ENCODE results near the gene RPS16. TPM values are rescaled to one million over a fixed set of nuclear protein-coding genes. Genes with fewer than 3 reads are reported as not detected.

RPS16 gene
- total and polyA plus RNA-seq, 7 experiments from 2014 or later: 2,281 to 4,335 (median 3,122) TPM

DNA sequence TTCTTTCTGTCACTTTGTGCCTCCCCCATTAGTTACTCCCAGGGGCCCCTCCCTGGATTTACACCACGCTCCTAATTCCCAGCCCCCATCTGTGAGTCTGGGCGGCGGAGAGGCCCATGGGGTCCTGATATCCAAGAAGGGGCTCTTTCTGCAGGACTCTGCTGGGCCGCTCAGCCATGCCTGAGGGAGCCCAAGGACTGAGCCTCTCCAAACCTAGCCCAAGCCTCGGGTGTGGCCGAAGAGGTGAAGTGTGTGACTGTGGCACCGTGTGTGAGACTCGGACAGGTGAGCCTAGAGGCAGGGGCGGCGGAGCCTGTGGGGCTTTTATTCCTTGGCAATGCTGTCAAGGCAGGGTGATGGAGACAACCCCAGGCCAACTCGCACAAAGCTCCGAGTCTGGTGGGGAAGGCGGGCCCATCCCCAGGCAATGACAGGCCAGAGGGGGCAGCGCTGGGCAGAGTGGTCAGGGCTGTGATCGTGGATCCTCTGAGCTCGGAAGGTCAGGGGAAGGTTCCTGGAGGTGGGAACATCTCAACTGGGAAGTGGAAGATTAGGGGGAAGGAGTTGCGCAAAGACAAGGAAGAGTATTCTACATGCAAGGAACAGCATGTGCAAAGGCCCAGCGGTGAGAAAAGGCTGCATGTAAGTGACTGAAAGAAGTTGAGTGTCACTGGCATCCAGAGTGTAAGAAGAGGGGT is 21.7 kb downstream of the RPS16 start:
- H3K27ac ChIP-seq (ENCODE audit: low read depth, low read length): peak overlapping the region; percentile 90
- H3K27me3 ChIP-seq (ENCODE audit: control insufficient read depth in 2 of 2, insufficient read depth in 2 of 2, low read length in 2 of 2): no peaks in the 10 kb centered on the region
- peak overlapping the region; percentile 75 to 95 (median 92) for H3K27ac Mint-ChIP-seq
- peaks cover 0 to 28% (median 0%) of the 10 kb centered on the region in 3 experiments for H3K36me3 ChIP-seq (ENCODE audit: control insufficient read depth in 2 of 3, insufficient read depth in 3 of 3, low read length in 3 of 3)
- intact Hi-C loops (cut with micrococcal nuclease): loop anchor here in 1 of 2 donors (2.0 to 5.0 kb wide), 2 partner anchors 67 to 1012 kb away; partner anchors contain the start of genes FAM98C and TIMM50
- peaks cover 0 to 20% (median 5%) of the 10 kb centered on the region in 5 donors for H3K36me3 Mint-ChIP-seq
- H3K4me3 Mint-ChIP-seq: peak overlapping the region; percentile 84 to 99 (median 89)
- peaks cover 0 to 10% (median 0%) of the 10 kb centered on the region in 11 donors for H3K9me3 Mint-ChIP-seq
- peaks cover 0 to 3% (median 0%) of the 10 kb centered on the region in 5 donors for H3K27me3 Mint-ChIP-seq
- ATAC-seq (no peak), DNase-seq (no peak)
- peaks cover 20 to 39% (median 33%) of the 10 kb centered on the region in 7 donors for H3K4me1 Mint-ChIP-seq
- peaks cover 16 to 24% of the 10 kb centered on the region in 2 donors for H3K4me1 ChIP-seq (ENCODE audit: control insufficient read depth in 2 of 2, insufficient read depth in 2 of 2, low read length in 2 of 2)
- ChIA-PET CTCF (interaction anchor here (0.6 to 1.6 kb wide), 5 partner anchors 11 to 325 kb away, joined by 3 to 5 read pairs (median 4); no protein-coding TSS in a partner anchor), POLR2A (interaction anchor here (0.9 to 2.3 kb wide), 7 partner anchors 10 to 33 kb away, joined by 3 to 20 read pairs (median 6); partner anchors contain the start of gene RPS16)
- H3K9me3 ChIP-seq (ENCODE audit: control insufficient read depth in 2 of 3, low read length in 3 of 3): no peaks in the 10 kb centered on the region
- H3K4me3 ChIP-seq (ENCODE audit: low read length): peak overlapping the region; percentile 31

DNA sequence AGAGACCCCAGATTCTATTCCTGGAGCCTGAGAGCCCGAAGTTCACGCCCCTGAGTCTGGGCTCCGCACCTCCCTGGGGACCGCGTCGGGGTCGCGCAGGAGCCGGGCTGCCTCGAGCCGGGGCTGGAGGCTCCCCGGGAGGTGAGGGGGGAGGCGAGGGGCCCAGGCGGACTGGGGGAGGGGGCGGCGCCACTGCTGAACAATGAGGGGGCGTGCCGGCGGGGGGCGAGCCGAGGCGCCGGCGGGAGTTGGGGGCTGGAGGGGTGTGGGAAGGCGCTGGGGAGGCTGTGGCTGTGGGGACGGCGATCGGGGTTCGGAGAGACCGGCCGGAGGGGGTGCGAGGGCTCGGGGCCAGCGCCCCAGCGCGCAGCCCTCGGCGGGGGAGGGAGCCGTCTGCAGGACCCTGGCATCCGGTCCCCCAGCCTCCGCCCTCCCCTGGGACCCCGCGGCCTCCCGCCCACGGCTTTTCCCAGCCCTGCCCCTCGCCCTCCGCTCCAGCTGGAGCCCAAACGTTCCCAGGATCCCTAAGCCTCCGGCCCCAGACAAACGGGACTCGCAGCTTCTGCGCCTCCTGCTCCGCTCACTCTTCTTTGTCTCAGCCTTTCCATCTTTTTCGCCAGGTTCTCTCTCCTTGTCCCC is 22.4 kb downstream of the RPS16 start:
- H3K27ac ChIP-seq (ENCODE audit: low read depth, low read length): peak overlapping the region; percentile 90
- H3K4me1 Mint-ChIP-seq: peaks cover 24 to 45% (median 35%) of the 10 kb centered on the region in 7 donors
- ChIA-PET CTCF (interaction anchor here (1.6 kb wide), 1 partner anchor 16 kb away, joined by 5 read pairs; no protein-coding TSS in a partner anchor), POLR2A (interaction anchor here (1.5 to 2.3 kb wide), 4 partner anchors 9 to 22 kb away, joined by 6 to 20 read pairs (median 12); partner anchors contain the start of gene RPS16)
- peak overlapping the region; percentile 79 to 100 (median 95) for H3K27ac Mint-ChIP-seq
- peaks cover 22 to 28% of the 10 kb centered on the region in 2 donors for H3K4me1 ChIP-seq (ENCODE audit: control insufficient read depth in 2 of 2, insufficient read depth in 2 of 2, low read length in 2 of 2)
- peaks cover 6 to 25% (median 10%) of the 10 kb centered on the region in 5 donors for H3K36me3 Mint-ChIP-seq
- intact Hi-C loops (cut with micrococcal nuclease): loop anchor here in 1 of 2 donors (2.0 to 5.0 kb wide), 2 partner anchors 67 to 1011 kb away; partner anchors contain the start of genes FAM98C and TIMM50
- no peaks in the 10 kb centered on the region for H3K9me3 ChIP-seq (ENCODE audit: control insufficient read depth in 2 of 3, low read length in 3 of 3)
- peaks cover 0 to 14% (median 0%) of the 10 kb centered on the region in 11 donors for H3K9me3 Mint-ChIP-seq
- ATAC-seq (no peak), DNase-seq (peak in 3 of 9 donors; percentile 27 to 49 (median 29))
- peaks cover 0 to 3% (median 0%) of the 10 kb centered on the region in 5 donors for H3K27me3 Mint-ChIP-seq
- H3K36me3 ChIP-seq (ENCODE audit: control insufficient read depth in 2 of 3, insufficient read depth in 3 of 3, low read length in 3 of 3): peaks cover 4 to 26% (median 6%) of the 10 kb centered on the region in 3 experiments
- peak overlapping the region; percentile 84 to 99 (median 92) for H3K4me3 Mint-ChIP-seq
- peak overlapping the region; percentile 82 for H3K4me3 ChIP-seq (ENCODE audit: low read length)
- no peaks in the 10 kb centered on the region for H3K27me3 ChIP-seq (ENCODE audit: control insufficient read depth in 2 of 2, insufficient read depth in 2 of 2, low read length in 2 of 2)

DNA sequence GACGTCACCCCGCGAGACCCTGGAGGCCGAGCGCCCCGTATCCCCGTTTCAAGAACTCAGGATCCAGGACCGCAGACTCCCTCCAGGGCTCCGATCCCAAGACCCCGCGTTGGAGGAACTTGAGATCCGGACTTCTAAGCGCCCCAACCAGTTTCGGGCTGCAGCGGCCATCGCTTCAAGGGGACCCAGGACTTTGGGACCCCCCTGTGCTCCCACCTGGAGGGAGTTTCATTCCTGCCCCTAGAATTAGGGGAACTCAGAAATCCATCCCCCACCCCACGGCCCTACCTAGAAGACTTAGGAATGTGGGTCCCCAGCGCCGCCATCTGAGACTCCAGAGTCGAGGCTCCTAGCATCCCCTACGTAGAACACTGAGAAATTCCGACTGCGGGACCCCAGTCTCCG is 22.9 kb downstream of the RPS16 start:
- CTCF ChIA-PET: interaction anchor here (1.7 to 2.3 kb wide), 2 partner anchors 14 to 20 kb away, joined by 7 to 121 read pairs; no protein-coding TSS in a partner anchor
- H3K4me1 Mint-ChIP-seq: peaks cover 24 to 49% (median 35%) of the 10 kb centered on the region in 7 donors
- ATAC-seq (no peak), DNase-seq (peak in 3 of 9 donors; percentile 25 to 31 (median 26))
- Histone ChIP-seq H3K36me3 (ENCODE audit: control insufficient read depth in 2 of 3, insufficient read depth in 3 of 3, low read length in 3 of 3) (peaks cover 9 to 29% (median 11%) of the 10 kb centered on the region in 3 experiments), H3K27ac (ENCODE audit: low read depth, low read length) (peak overlapping the region; percentile 90), H3K9me3 (ENCODE audit: control insufficient read depth in 2 of 3, low read length in 3 of 3) (no peaks in the 10 kb centered on the region), H3K27me3 (ENCODE audit: control insufficient read depth in 2 of 2, insufficient read depth in 2 of 2, low read length in 2 of 2) (no peaks in the 10 kb centered on the region), H3K4me3 (ENCODE audit: low read length) (peak overlapping the region; percentile 82), H3K4me1 (ENCODE audit: control insufficient read depth in 2 of 2, insufficient read depth in 2 of 2, low read length in 2 of 2) (peaks cover 24 to 28% of the 10 kb centered on the region in 2 donors)
- intact Hi-C loops (cut with micrococcal nuclease): loop anchor here (1.0 to 5.0 kb wide), 12 partner anchors 11 to 1011 kb away; partner anchors contain the start of genes EID2B (in 2 of the 2), MED29 (in 2 of the 2), PAF1 (in 2 of the 2) and SAMD4B (in 2 of the 2)
- POLR2A ChIA-PET: interaction anchor here (1.4 to 2.3 kb wide), 11 partner anchors 9 to 119 kb away, joined by 4 to 250 read pairs (median 12); partner anchors contain the start of genes EID2B, GMFG, MED29 and PAF1
- peaks cover 0 to 3% (median 0%) of the 10 kb centered on the region in 5 donors for H3K27me3 Mint-ChIP-seq
- peak overlapping the region; percentile 84 to 99 (median 92) for H3K4me3 Mint-ChIP-seq
- peak overlapping the region; percentile 59 to 100 (median 90) for H3K27ac Mint-ChIP-seq
- H3K9me3 Mint-ChIP-seq: peaks cover 0 to 14% (median 0%) of the 10 kb centered on the region in 11 donors
- H3K36me3 Mint-ChIP-seq: peaks cover 11 to 30% (median 15%) of the 10 kb centered on the region in 5 donors

DNA sequence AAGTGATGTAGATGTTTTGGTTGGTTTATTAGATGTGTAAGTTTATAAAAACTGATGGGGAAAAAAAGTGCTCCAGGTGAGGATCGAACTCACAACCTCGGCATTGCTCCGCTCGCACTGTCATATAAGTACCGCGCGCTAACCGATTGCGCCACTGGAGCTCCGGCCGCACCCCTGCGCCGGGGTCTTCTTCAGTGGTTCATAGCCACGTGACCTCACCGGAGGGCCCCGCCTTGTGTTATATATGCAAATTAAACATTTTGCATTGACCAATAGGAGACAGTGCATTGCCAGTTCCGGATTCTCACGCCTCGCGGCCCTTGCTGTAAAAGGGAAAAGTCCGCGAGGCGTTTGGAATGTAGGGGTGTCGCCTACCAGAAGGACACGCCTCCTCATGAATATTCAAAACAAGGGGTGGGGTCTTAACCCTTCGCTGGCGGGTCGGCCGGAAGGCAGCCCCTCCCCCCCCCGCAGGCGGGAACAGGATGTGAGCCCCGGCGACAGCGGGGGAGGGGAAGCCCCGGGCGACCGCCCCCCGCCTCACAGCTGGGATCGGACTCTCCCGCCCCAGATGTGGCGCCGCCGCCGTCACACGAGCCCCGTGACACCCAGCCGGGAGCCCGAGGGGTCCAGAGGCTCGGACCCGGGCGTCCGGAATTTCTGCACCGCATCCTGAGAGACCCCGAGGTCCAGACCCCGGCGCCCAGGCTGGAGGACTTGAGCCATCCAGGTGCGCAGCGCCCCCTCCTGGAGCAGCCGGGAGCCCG is 23.5 kb downstream of the RPS16 start, which contains the start of gene PLEKHG2:
PLEKHG2 (plus strand) TSS at position 570 of the 767 bp plus-strand sequence. CDS start 1,418 bp downstream, outside the sequence.
- peak within 1 kb of the TSS; percentile 84 to 99 (median 92) for H3K4me3 Mint-ChIP-seq
- Histone ChIP-seq H3K27me3 (ENCODE audit: control insufficient read depth in 2 of 2, insufficient read depth in 2 of 2, low read length in 2 of 2) (no peaks in the 10 kb centered on the region), H3K27ac (ENCODE audit: low read depth, low read length) (peak within 1 kb of the TSS; percentile 100), H3K9me3 (ENCODE audit: control insufficient read depth in 2 of 3, low read length in 3 of 3) (no peaks in the 10 kb centered on the region), H3K4me3 (ENCODE audit: low read length) (peak within 1 kb of the TSS; percentile 82), H3K4me1 (ENCODE audit: control insufficient read depth in 2 of 2, insufficient read depth in 2 of 2, low read length in 2 of 2) (peaks cover 24 to 28% of the 10 kb centered on the region in 2 donors), H3K36me3 (ENCODE audit: control insufficient read depth in 2 of 3, insufficient read depth in 3 of 3, low read length in 3 of 3) (peaks cover 12 to 32% (median 14%) of the 10 kb centered on the region in 3 experiments)
- H3K9me3 Mint-ChIP-seq: peaks cover 0 to 14% (median 0%) of the 10 kb centered on the region in 11 donors
- POLR2A ChIA-PET: interaction anchor here (0.7 to 2.3 kb wide), 14 partner anchors 13 to 130 kb away, joined by 3 to 250 read pairs (median 6); partner anchors contain the start of genes EID2B, GMFG, MED29 and PAF1
- H3K27ac Mint-ChIP-seq: peak within 1 kb of the TSS; percentile 90 to 100 (median 97)
- H3K4me1 Mint-ChIP-seq: peaks cover 24 to 49% (median 35%) of the 10 kb centered on the region in 7 donors
- H3K27me3 Mint-ChIP-seq: peaks cover 0 to 3% (median 0%) of the 10 kb centered on the region in 5 donors
- DNase-seq (peak; percentile 95 to 99 (median 99)), ATAC-seq (peak; percentile 72)
- intact Hi-C loops (cut with micrococcal nuclease): loop anchor here (1.0 to 5.0 kb wide), 12 partner anchors 10 to 1010 kb away; partner anchors contain the start of genes EID2B (in 2 of the 2), MED29 (in 2 of the 2), PAF1 (in 2 of the 2) and SAMD4B (in 2 of the 2)
- CTCF ChIA-PET: interaction anchor here (1.0 to 2.3 kb wide), 8 partner anchors 13 to 457 kb away, joined by 3 to 121 read pairs (median 6); partner anchors contain the start of genes MED29, PAF1, RPS16 and SAMD4B
- peaks cover 13 to 30% (median 17%) of the 10 kb centered on the region in 5 donors for H3K36me3 Mint-ChIP-seq

DNA sequence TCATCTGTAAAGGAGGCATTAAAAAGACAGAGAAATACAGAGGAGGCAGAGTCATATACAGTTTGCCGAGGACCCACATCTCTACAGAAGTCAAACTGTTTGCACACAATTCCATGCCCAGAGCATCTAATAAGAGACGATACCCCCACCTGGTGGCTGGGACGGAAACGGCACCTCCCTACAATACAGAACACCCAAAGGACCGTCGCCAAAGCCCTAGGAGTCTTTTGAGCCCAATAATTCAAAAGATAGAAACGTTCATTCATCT is 24.0 kb downstream of the RPS16 start:
- Mint-ChIP-seq H3K27ac (peak overlapping the region; percentile 90 to 100 (median 97)), H3K4me3 (peak overlapping the region; percentile 84 to 99 (median 92)), H3K27me3 (peaks cover 0 to 3% (median 0%) of the 10 kb centered on the region in 5 donors), H3K36me3 (peaks cover 13 to 33% (median 17%) of the 10 kb centered on the region in 5 donors), H3K4me1 (peaks cover 24 to 49% (median 35%) of the 10 kb centered on the region in 7 donors), H3K9me3 (peaks cover 0 to 19% (median 0%) of the 10 kb centered on the region in 11 donors)
- no peaks in the 10 kb centered on the region for H3K9me3 ChIP-seq (ENCODE audit: control insufficient read depth in 2 of 3, low read length in 3 of 3)
- CTCF ChIA-PET: interaction anchor here (0.7 to 2.3 kb wide), 11 partner anchors 12 to 938 kb away, joined by 3 to 121 read pairs (median 4); partner anchors contain the start of genes MED29, PAF1, RPS16 and SAMD4B
- peaks cover 24 to 28% of the 10 kb centered on the region in 2 donors for H3K4me1 ChIP-seq (ENCODE audit: control insufficient read depth in 2 of 2, insufficient read depth in 2 of 2, low read length in 2 of 2)
- POLR2A ChIA-PET: interaction anchor here (0.7 to 2.3 kb wide), 15 partner anchors 12 to 290 kb away, joined by 3 to 250 read pairs (median 6); partner anchors contain the start of genes EID2B, GMFG, MED29 and PAF1
- ATAC-seq (peak; percentile 60), DNase-seq (peak; percentile 75 to 96 (median 94))
- peak overlapping the region; percentile 100 for H3K27ac ChIP-seq (ENCODE audit: low read depth, low read length)
- no peaks in the 10 kb centered on the region for H3K27me3 ChIP-seq (ENCODE audit: control insufficient read depth in 2 of 2, insufficient read depth in 2 of 2, low read length in 2 of 2)
- peak overlapping the region; percentile 82 for H3K4me3 ChIP-seq (ENCODE audit: low read length)
- intact Hi-C loops (cut with micrococcal nuclease): loop anchor here (1.0 to 5.0 kb wide), 13 partner anchors 9 to 1009 kb away; partner anchors contain the start of genes EID2B (in 2 of the 2), MED29 (in 2 of the 2), PAF1 (in 2 of the 2) and SAMD4B (in 2 of the 2)
- H3K36me3 ChIP-seq (ENCODE audit: control insufficient read depth in 2 of 3, insufficient read depth in 3 of 3, low read length in 3 of 3): peaks cover 12 to 37% (median 14%) of the 10 kb centered on the region in 3 experiments
